SK-N-SH treated with all-trans-retinoic acid at 6 μM for 48 hours (cell line): ENCODE results near the gene CTF1.
"Not testable (repeated sequence)": the region's sequence is repeated elsewhere in the genome, so short reads cannot be mapped to it uniquely, and the experiment has no call there.

Experiments used
- ARNTL ChIP-seq: fragments of 450-650 bp; formaldehyde crosslinking; IDR thresholded peaks from 2 replicates; pipeline ENCODE4 v1.5.0; 2020; ENCODE audit warnings: low read depth, mild to moderate bottlenecking, moderate library complexity, borderline replicate concordance
- BACH2 ChIP-seq: fragments of 250-450 bp; sonication (Bioruptor Pico); IDR thresholded peaks from 2 replicates; pipeline ENCODE4 v1.9.0; 2021; ENCODE audit warnings: mild to moderate bottlenecking, borderline replicate concordance
- PATZ1 ChIP-seq: fragments of 250-450 bp; sonication (Bioruptor Pico); IDR thresholded peaks from 2 replicates; pipeline ENCODE4 v1.8.0; 2020; ENCODE audit warnings: mild to moderate bottlenecking, moderate library complexity, borderline replicate concordance
- PPARA ChIP-seq: fragments of 250-450 bp; sonication (Bioruptor Pico); IDR thresholded peaks from 2 replicates; pipeline ENCODE4 v1.5.0; 2020; ENCODE audit warnings: mild to moderate bottlenecking, borderline replicate concordance
- ZFP3 ChIP-seq: fragments of 250-450 bp; sonication (Bioruptor Pico); IDR thresholded peaks from 2 replicates; pipeline ENCODE4 v1.5.0; 2020; ENCODE audit warnings: mild to moderate bottlenecking, moderate library complexity
- ZFP30 ChIP-seq: fragments of 450-650 bp; formaldehyde crosslinking; IDR thresholded peaks from 2 replicates; pipeline ENCODE4 v1.5.0; 2022; ENCODE audit warnings: mild to moderate bottlenecking, moderate library complexity
- ZNF70 ChIP-seq: fragments of 450-650 bp; formaldehyde crosslinking; IDR thresholded peaks from 2 replicates; pipeline ENCODE4 v1.5.0; 2020; ENCODE audit warnings: mild to moderate bottlenecking, moderate library complexity
- TF ChIP-seq, protein P1 (sequence below): fragments of 250-450 bp; sonication (Bioruptor Pico); IDR thresholded peaks from 2 replicates; pipeline ENCODE4 v1.5.1; 2020; ENCODE audit warnings: low read depth, mild to moderate bottlenecking, moderate library complexity

DNA sequence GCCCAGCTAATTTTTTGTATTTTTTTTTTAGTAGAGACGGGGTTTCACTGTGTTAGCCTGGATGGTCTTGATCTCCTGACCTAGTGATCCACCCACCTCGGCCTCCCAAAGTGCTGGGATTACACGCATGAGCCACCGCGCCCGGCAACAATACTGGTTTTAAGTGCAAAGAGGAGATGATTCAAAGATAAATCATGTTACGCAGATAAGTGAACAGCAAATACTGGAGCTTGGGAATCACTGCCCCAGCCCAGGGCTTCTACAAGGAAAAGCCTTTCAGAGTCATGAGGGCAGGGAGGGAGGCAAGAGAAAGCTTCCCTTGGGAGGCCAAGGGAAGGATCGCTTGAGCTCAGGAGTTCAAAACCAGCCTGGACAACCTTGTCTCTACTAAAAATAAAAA lies 43.2 kb downstream of the CTF1 start:
- not testable (repeated sequence) for TF ChIP-seq PATZ1, PPARA, ZNF70, BACH2, ZFP30, ZFP3, ARNTL (CRISPR knock-in tag)
- TF ChIP-seq, protein P1, sequence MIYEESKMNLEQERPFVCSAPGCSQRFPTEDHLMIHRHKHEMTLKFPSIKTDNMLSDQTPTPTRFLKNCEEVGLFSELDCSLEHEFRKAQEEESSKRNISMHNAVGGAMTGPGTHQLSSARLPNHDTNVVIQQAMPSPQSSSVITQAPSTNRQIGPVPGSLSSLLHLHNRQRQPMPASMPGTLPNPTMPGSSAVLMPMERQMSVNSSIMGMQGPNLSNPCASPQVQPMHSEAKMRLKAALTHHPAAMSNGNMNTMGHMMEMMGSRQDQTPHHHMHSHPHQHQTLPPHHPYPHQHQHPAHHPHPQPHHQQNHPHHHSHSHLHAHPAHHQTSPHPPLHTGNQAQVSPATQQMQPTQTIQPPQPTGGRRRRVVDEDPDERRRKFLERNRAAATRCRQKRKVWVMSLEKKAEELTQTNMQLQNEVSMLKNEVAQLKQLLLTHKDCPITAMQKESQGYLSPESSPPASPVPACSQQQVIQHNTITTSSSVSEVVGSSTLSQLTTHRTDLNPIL (CRISPR knock-in tag) = not testable (repeated sequence)
